ENCODE measurements around the gene CLEC4M.

The CLEC4M gene

GRCh38 chr19:7787141-7787540, 24.1 kb downstream of the CLEC4M start:
- Histone ChIP-seq H3K4me1 (no peaks in the 10 kb centered on the region), H3K27me3 (peaks cover 43% of the 10 kb centered on the region), H3K4me3 (ENCODE audit: low read depth, low read length) (no peak overlapping the region), H3K36me3 (no peaks in the 10 kb centered on the region), H3K9me3 (no peaks in the 10 kb centered on the region; the same call in 1 of the 2 replicates)
- no peak for TF ChIP-seq CTCF (IDR thresholded peaks at IDR 0.05; ENCODE audit: low read depth, low read length)
- DNase-seq: no peak

- Histone ChIP-seq H3K4me3 (ENCODE audit: low read depth, low read length) (no peak overlapping the region), H3K36me3 (no peaks in the 10 kb centered on the region), H3K27me3 (peaks cover 39% of the 10 kb centered on the region), H3K4me1 (no peaks in the 10 kb centered on the region), H3K9me3 (no peaks in the 10 kb centered on the region; the same call in 1 of the 2 replicates)
- no peak for TF ChIP-seq CTCF (IDR thresholded peaks at IDR 0.05; ENCODE audit: low read depth, low read length)
- DNase-seq: no peak
Measured at GRCh38 chr19:7787602-7788177, 24.6 kb downstream of the CLEC4M start.

- H3K27me3 ChIP-seq: peaks cover 34% of the 10 kb centered on the region
- H3K9me3 ChIP-seq: no peaks in the 10 kb centered on the region; the same call in 1 of the 2 replicates
- no peak for DNase-seq
- no peaks in the 10 kb centered on the region for H3K36me3 ChIP-seq
- TF ChIP-seq CTCF (IDR thresholded peaks at IDR 0.05; ENCODE audit: low read depth, low read length): no peak
- no peaks in the 10 kb centered on the region for H3K4me1 ChIP-seq
- no peak overlapping the region for H3K4me3 ChIP-seq (ENCODE audit: low read depth, low read length)
Measured at GRCh38 chr19:7788178-7788932, 25.3 kb downstream of the CLEC4M start.

- Histone ChIP-seq H3K27me3 (peaks cover 28% of the 10 kb centered on the region), H3K9me3 (no peaks in the 10 kb centered on the region; the same call in 1 of the 2 replicates), H3K4me1 (no peaks in the 10 kb centered on the region), H3K36me3 (no peaks in the 10 kb centered on the region), H3K4me3 (ENCODE audit: low read depth, low read length) (no peak overlapping the region)
- no peak for DNase-seq
- TF ChIP-seq CTCF (IDR thresholded peaks at IDR 0.05; ENCODE audit: low read depth, low read length): no peak
Measured at GRCh38 chr19:7788933-7789323, 25.9 kb downstream of the CLEC4M start.

- Histone ChIP-seq H3K4me3 (ENCODE audit: low read depth, low read length) (no peak overlapping the region), H3K27me3 (peaks cover 25% of the 10 kb centered on the region), H3K4me1 (no peaks in the 10 kb centered on the region), H3K9me3 (no peaks in the 10 kb centered on the region; the same call in 1 of the 2 replicates), H3K36me3 (no peaks in the 10 kb centered on the region)
- no peak for DNase-seq
- TF ChIP-seq CTCF (IDR thresholded peaks at IDR 0.05; ENCODE audit: low read depth, low read length): no peak
Measured at GRCh38 chr19:7789447-7789846, 26.4 kb downstream of the CLEC4M start.

GRCh38 chr19:7790416-7790815, 27.4 kb downstream of the CLEC4M start:
- Histone ChIP-seq H3K4me3 (ENCODE audit: low read depth, low read length) (no peak overlapping the region), H3K4me1 (no peaks in the 10 kb centered on the region), H3K36me3 (no peaks in the 10 kb centered on the region), H3K9me3 (no peaks in the 10 kb centered on the region; the same call in 1 of the 2 replicates), H3K27me3 (peaks cover 29% of the 10 kb centered on the region)
- no peak for DNase-seq
- no peak for TF ChIP-seq CTCF (IDR thresholded peaks at IDR 0.05; ENCODE audit: low read depth, low read length)
